GM23248 (cell line): ENCODE measurements around the gene SCYGR6. TPM values are rescaled to one million over a fixed set of nuclear protein-coding genes. Genes with fewer than 3 reads are reported as not detected.
"Not testable (repeated sequence)": the region's sequence is repeated elsewhere in the genome, so short reads cannot be mapped to it uniquely, and the experiment has no call there.

ENCODE experiments used
- DNase-seq: peaks from one replicate; pipeline ENCODE4 v3.0.0-alpha.2; 2015
- H2AFZ ChIP-seq: fragments of 200-600 bp; sonication (generic); 2 replicates; pipeline ENCODE4 v1.6.1; 2016; ENCODE audit warnings: antibody characterized with exemption
- H3F3A ChIP-seq: fragments of 200-600 bp; sonication (generic); 2 replicates; pipeline ENCODE4 v1.6.1; 2016; ENCODE audit warnings: mild to moderate bottlenecking, antibody characterized with exemption, mixed run types; ENCODE audit not compliant: insufficient read depth
- H3K27ac ChIP-seq: fragments of 200-600 bp; sonication (generic); 2 replicates; pipeline ENCODE4 v1.5.1; 2016; ENCODE audit warnings: mild to moderate bottlenecking
- H3K27me3 ChIP-seq: fragments of 200-600 bp; sonication (generic); replicated peaks from 2 replicates; pipeline ENCODE4 v1.6.1; 2016; ENCODE audit warnings: mild to moderate bottlenecking; ENCODE audit not compliant: insufficient read depth
- H3K36me3 ChIP-seq: fragments of 200-600 bp; sonication (generic); 2 replicates; pipeline ENCODE4 v1.6.1; 2016; ENCODE audit warnings: low read depth, mild to moderate bottlenecking
- H3K4me1 ChIP-seq: fragments of 200-600 bp; sonication (generic); 2 replicates; pipeline ENCODE4 v1.6.1; 2016; ENCODE audit warnings: mild to moderate bottlenecking; ENCODE audit not compliant: insufficient read depth
- H3K4me2 ChIP-seq: fragments of 200-600 bp; sonication (generic); one replicate; pipeline ENCODE4 v1.6.1; 2016; ENCODE audit warnings: mild to moderate bottlenecking; ENCODE audit not compliant: unreplicated experiment
- H3K4me3 ChIP-seq: fragments of 200-600 bp; sonication (generic); 2 replicates; pipeline ENCODE4 v1.5.1; 2016; ENCODE audit warnings: mild to moderate bottlenecking
- H3K79me2 ChIP-seq: fragments of 200-600 bp; sonication (generic); 2 replicates; pipeline ENCODE4 v1.6.1; 2016; ENCODE audit warnings: mild to moderate bottlenecking; ENCODE audit not compliant: insufficient read depth
- H3K9ac ChIP-seq: fragments of 200-600 bp; sonication (generic); 2 replicates; pipeline ENCODE4 v1.6.1; 2016; ENCODE audit warnings: mild to moderate bottlenecking
- H3K9me2 ChIP-seq: fragments of 200-600 bp; sonication (generic); 2 replicates; pipeline ENCODE4 v1.6.1; 2016; ENCODE audit warnings: mixed run types, mild to moderate bottlenecking, moderate library complexity; ENCODE audit not compliant: insufficient read depth
- H3K9me3 ChIP-seq: fragments of 200-600 bp; sonication (generic); one replicate; pipeline ENCODE4 v1.6.1; 2017; ENCODE audit warnings: low read depth
- H4K20me1 ChIP-seq: fragments of 200-600 bp; sonication (generic); 2 replicates; pipeline ENCODE4 v1.6.0; 2016; ENCODE audit not compliant: insufficient read depth
- EZH2 ChIP-seq: fragments of 200-600 bp; sonication (generic); IDR thresholded peaks from 2 replicates; pipeline ENCODE4 v1.6.1; 2018; ENCODE audit warnings: antibody characterized with exemption, mild to moderate bottlenecking; ENCODE audit not compliant: insufficient read depth, poor library complexity, severe bottlenecking
- EZH2phosphoT487 ChIP-seq: fragments of 200-600 bp; sonication (generic); IDR thresholded peaks from 2 replicates; pipeline ENCODE4 v1.6.1; 2018; ENCODE audit warnings: antibody characterized with exemption, moderate library complexity, mild to moderate bottlenecking, low read depth; ENCODE audit not compliant: insufficient read depth
- WGBS, 2 experiments: methylation state at CpG; one replicate each; pipeline ENCODE4 v1.1.6; 2015 to 2017; ENCODE audit warnings: low lambda C conversion rate in 2 of 2, low coverage in 1 of 2; ENCODE audit errors: missing lambda C conversion rate in 2 of 2; 5-methylcytosine and 5-hydroxymethylcytosine counted together
- in situ Hi-C: fragments of 300-500 bp; cut with MboI; formaldehyde crosslinking; loops from 2 replicates; pipeline ENCODE4 v1.15.0; 2020
- polyA plus RNA-seq: library from polyadenylated mRNA; unstranded; fragments of >200 nt; fragmentation: Nextera tagmentation; extraction: Ambion mirVana; gene quantifications from 2 replicates; pipeline ENCODE4 v1.2.1, GENCODE V29; 2016
- total RNA-seq: library from RNA; depleted of rRNA; stranded (reverse); fragments of >200 nt; shearing (Covaris generic); gene quantifications from 2 replicates; pipeline ENCODE4 v1.2.3, GENCODE V29; 2014

The SCYGR6 gene
- total and polyA plus RNA-seq, 2 experiments from 2014 or later: not detected

- Histone ChIP-seq H3K9me2 (no peaks in the 10 kb centered on the region), H3K9me3 (no peaks in the 10 kb centered on the region), H3K4me1 (no peaks in the 10 kb centered on the region), H3K36me3 (no peaks in the 10 kb centered on the region), H3F3A (no peaks in the 10 kb centered on the region), H3K9ac (no peak overlapping the region), H3K4me2 (no peak overlapping the region), H4K20me1 (no peaks in the 10 kb centered on the region), H2AFZ (no peak overlapping the region), H3K4me3 (no peak overlapping the region), H3K27me3 (no peaks in the 10 kb centered on the region), H3K27ac (no peak overlapping the region), H3K79me2 (no peaks in the 10 kb centered on the region)
- 84 to 86% methylated on average over 14 of the region's 14 CpGs for WGBS, 2 experiments
- in situ Hi-C loops: no loop called here
- no peak for DNase-seq
- no peak for TF ChIP-seq EZH2phosphoT487
Measured at GRCh38 chr2:227739351-227739750, 14.8 kb upstream of the SCYGR6 start.

GRCh38 chr2:227728035-227728434 is 3.5 kb upstream of the SCYGR6 start, which contains the start of gene SCYGR7:
SCYGR7 (plus strand) TSS chr2:227728335; CDS start chr2:227728335, 0 bp downstream.
- Histone ChIP-seq H4K20me1 (no peaks in the 10 kb centered on the region), H2AFZ (no peak within 1 kb of the TSS), H3K4me3 (no peak within 1 kb of the TSS), H3K36me3 (no peaks in the 10 kb centered on the region; the same call in 1 of the 2 replicates), H3K9me3 (no peaks in the 10 kb centered on the region), H3K27ac (no peak within 1 kb of the TSS), H3K4me1 (no peaks in the 10 kb centered on the region), H3K4me2 (no peak within 1 kb of the TSS), H3K9me2 (no peaks in the 10 kb centered on the region), H3K79me2 (no peaks in the 10 kb centered on the region), H3K9ac (no peak within 1 kb of the TSS), H3F3A (no peaks in the 10 kb centered on the region), H3K27me3 (peaks cover 7% of the 10 kb centered on the region)
- no peak for DNase-seq
- WGBS, 2 experiments: 72 to 81% methylated on average over 3 to 5 of the region's 5 CpGs
- TF ChIP-seq EZH2phosphoT487 (no peak), EZH2 (no peak)
- in situ Hi-C loops: no loop called here

GRCh38 chr2:227722821-227723220 is 1.7 kb downstream of the SCYGR6 start:
- DNase-seq, H3K36me3 ChIP-seq, H3K9me3 ChIP-seq, H3K27ac ChIP-seq, H3K79me2 ChIP-seq, H3K4me3 ChIP-seq, H3F3A ChIP-seq, H3K4me2 ChIP-seq, H4K20me1 ChIP-seq, H2AFZ ChIP-seq, H3K9me2 ChIP-seq, H3K27me3 ChIP-seq, H3K4me1 ChIP-seq, H3K9ac ChIP-seq, in situ Hi-C loops: not testable (repeated sequence)
- 71 to 72% methylated on average over 7 of the region's 7 CpGs for WGBS, 2 experiments

DNA sequence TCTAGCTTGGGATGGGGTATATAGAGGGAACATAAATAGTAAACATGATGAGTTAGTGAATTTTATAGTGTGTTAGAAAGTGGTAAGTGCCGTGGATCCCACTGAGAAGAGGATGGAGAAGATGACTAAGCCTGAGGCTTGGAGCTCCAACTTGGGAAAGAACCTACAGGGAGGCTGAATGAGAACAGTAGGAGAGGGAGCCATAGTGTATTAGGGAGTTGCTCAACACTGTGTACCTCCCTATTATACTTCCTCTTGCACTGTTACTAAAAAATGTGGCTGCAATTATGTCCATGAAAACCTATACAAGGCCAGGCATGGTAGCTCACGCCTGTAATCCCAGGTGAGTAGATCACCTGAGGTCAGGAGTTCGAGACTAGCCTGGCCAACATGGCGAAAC is 3.9 kb downstream of the SCYGR6 start:
- Histone ChIP-seq H3K9ac (no peak overlapping the region), H3F3A (no peaks in the 10 kb centered on the region), H3K36me3 (no peaks in the 10 kb centered on the region), H3K27me3 (peaks cover 7% of the 10 kb centered on the region; the same call in 1 of the 2 replicates), H3K9me3 (no peaks in the 10 kb centered on the region), H4K20me1 (no peaks in the 10 kb centered on the region), H3K79me2 (no peaks in the 10 kb centered on the region), H3K27ac (no peak overlapping the region), H3K4me2 (no peak overlapping the region), H3K4me3 (no peak overlapping the region), H2AFZ (no peak overlapping the region), H3K9me2 (no peaks in the 10 kb centered on the region), H3K4me1 (peaks cover 5% of the 10 kb centered on the region; the same call in 1 of the 2 replicates)
- 76 to 81% methylated on average over 4 of the region's 4 CpGs for WGBS, 2 experiments
- DNase-seq: no peak
- in situ Hi-C loops: no loop called here
- TF ChIP-seq EZH2phosphoT487 (no peak), EZH2 (no peak)

DNA sequence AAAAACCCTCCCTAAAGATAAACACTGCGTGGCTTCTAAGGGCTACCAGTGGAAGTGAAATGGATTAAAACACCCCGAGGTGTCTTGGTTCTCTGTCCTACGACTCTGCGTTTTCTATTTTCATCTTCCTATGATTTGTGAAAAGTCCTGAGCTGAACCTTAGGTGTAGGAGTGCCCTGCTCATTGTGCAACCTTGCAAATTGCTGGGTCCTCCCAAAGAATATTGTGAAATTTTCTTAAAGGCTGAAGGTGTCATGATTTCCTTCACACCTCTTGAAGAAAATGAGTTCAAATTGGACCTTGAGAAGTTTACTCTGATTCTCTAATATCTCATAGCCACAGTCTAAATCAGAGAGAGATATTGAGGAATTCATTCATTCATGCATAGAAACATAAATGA is 4.9 kb downstream of the SCYGR6 start:
- H3K27me3 ChIP-seq: peaks cover 7% of the 10 kb centered on the region; the same call in 1 of the 2 replicates
- no peak overlapping the region for H3K4me3 ChIP-seq
- no peak overlapping the region for H3K27ac ChIP-seq
- in situ Hi-C loops: no loop called here
- no peak overlapping the region for H2AFZ ChIP-seq
- no peaks in the 10 kb centered on the region for H3K9me3 ChIP-seq
- H3K79me2 ChIP-seq: no peaks in the 10 kb centered on the region
- no peaks in the 10 kb centered on the region for H3K36me3 ChIP-seq
- no peak for DNase-seq
- no peak overlapping the region for H3K9ac ChIP-seq
- no peak for TF ChIP-seq EZH2phosphoT487
- no peak for TF ChIP-seq EZH2
- H4K20me1 ChIP-seq: no peaks in the 10 kb centered on the region
- H3K4me2 ChIP-seq: no peak overlapping the region
- H3K4me1 ChIP-seq: peaks cover 5% of the 10 kb centered on the region; the same call in 1 of the 2 replicates
- no peaks in the 10 kb centered on the region for H3K9me2 ChIP-seq
- H3F3A ChIP-seq: no peaks in the 10 kb centered on the region
- WGBS, 2 experiments: 96 to 97% methylated on average over 4 of the region's 4 CpGs
